ENCODE results near the gene NELL1. TPM values are rescaled to one million over a fixed set of nuclear protein-coding genes. Genes with fewer than 3 reads are reported as not detected.

The NELL1 gene
- total RNA-seq, 1 experiment from 2014 or later = 0.22 TPM

- Histone ChIP-seq H4K5ac (ENCODE audit: insufficient read length, low read depth, low read length) (no peak overlapping the region), H3K4me2 (ENCODE audit: insufficient read depth, insufficient read length, low read length) (no peak overlapping the region), H3K9me3 (ENCODE audit: control insufficient read depth, low read depth, low read length) (no peaks in the 10 kb centered on the region), H2BK12ac (ENCODE audit: insufficient read length, low read depth, low read length) (no peak overlapping the region), H3K79me2 (ENCODE audit: insufficient read depth, low read length) (no peaks in the 10 kb centered on the region), H2BK20ac (ENCODE audit: low read depth, low read length, poor library complexity, severe bottlenecking) (no peak overlapping the region), H4K20me1 (ENCODE audit: control insufficient read depth, insufficient read depth, insufficient read length) (no peaks in the 10 kb centered on the region), H4K8ac (replicated peaks; ENCODE audit: insufficient read length, low read depth, low read length) (no peak overlapping the region), H2AK5ac (ENCODE audit: insufficient read length, low read length) (no peak overlapping the region), H3K4me1 (ENCODE audit: insufficient read depth, low read length) (no peaks in the 10 kb centered on the region), H3K27me3 (ENCODE audit: insufficient read depth, low read length) (no peaks in the 10 kb centered on the region), H3K18ac (ENCODE audit: insufficient read length, low read depth, low read length) (no peak overlapping the region), H2BK120ac (ENCODE audit: low read depth, low read length, poor library complexity, severe bottlenecking) (no peak overlapping the region), H3K56ac (ENCODE audit: insufficient read length, low read depth, low read length) (no peak overlapping the region), H2BK5ac (ENCODE audit: insufficient read length, low read length) (no peak overlapping the region), H3K79me1 (ENCODE audit: insufficient read depth, low read depth, low read length, poor library complexity, severe bottlenecking) (no peaks in the 10 kb centered on the region), H3K9ac (ENCODE audit: extremely low read depth, insufficient read length, low read length) (no peak overlapping the region), H3K4ac (ENCODE audit: low read depth, low read length) (no peak overlapping the region), H3K23ac (ENCODE audit: insufficient read length, low read depth, low read length) (no peak overlapping the region), H2AFZ (ENCODE audit: low read length) (no peak overlapping the region), H4K91ac (ENCODE audit: insufficient read length, low read depth, low read length) (no peak overlapping the region), H3T11ph (ENCODE audit: low read length) (no peak overlapping the region), H3K14ac (ENCODE audit: insufficient read depth, low read length) (no peak overlapping the region), H2BK15ac (ENCODE audit: low read depth, low read length) (no peak overlapping the region), H3K23me2 (ENCODE audit: insufficient read length, low read depth, low read length, poor library complexity, severe bottlenecking) (no peaks in the 10 kb centered on the region), H3K27ac (ENCODE audit: insufficient read length, low read depth, low read length) (no peak overlapping the region)
- WGBS (ENCODE audit: extremely low coverage, insufficient read length, low lambda C conversion rate) = no CpG with 5 or more reads among the region's 1 CpG
- Mint-ChIP-seq H3K27me3 (ENCODE audit: low read depth) (no peaks in the 10 kb centered on the region), H3K9me3 (no peaks in the 10 kb centered on the region), H3K27ac (no peak overlapping the region), H3K4me3 (no peak overlapping the region), H3K36me3 (ENCODE audit: insufficient read depth in 1 of 3, low read depth in 3 of 3) (no peaks in the 10 kb centered on the region), H3K4me1 (peaks cover 17 to 18% of the 10 kb centered on the region in 2 experiments)
- DNase-seq = no peak
- no peak for TF ChIP-seq CTCF (conservative IDR thresholded peaks at IDR 0.05)
Measured at GRCh38 chr11:20962581-20962980, 293.2 kb downstream of the NELL1 start.

Measured in H9 (cell line).